ENCODE data around the gene PUS1. TPM values are rescaled to one million over a fixed set of nuclear protein-coding genes. Genes with fewer than 3 reads are reported as not detected.

The PUS1 gene
- total RNA-seq, 1 donor from 2014 or later = 22.9 TPM

GRCh38 chr12:131905630-131906091, 23.4 kb upstream of the PUS1 start:
- DNase-seq (ENCODE audit: low read depth) (no peak), FAIRE-seq (no peak)
- TF ChIP-seq, protein P1, sequence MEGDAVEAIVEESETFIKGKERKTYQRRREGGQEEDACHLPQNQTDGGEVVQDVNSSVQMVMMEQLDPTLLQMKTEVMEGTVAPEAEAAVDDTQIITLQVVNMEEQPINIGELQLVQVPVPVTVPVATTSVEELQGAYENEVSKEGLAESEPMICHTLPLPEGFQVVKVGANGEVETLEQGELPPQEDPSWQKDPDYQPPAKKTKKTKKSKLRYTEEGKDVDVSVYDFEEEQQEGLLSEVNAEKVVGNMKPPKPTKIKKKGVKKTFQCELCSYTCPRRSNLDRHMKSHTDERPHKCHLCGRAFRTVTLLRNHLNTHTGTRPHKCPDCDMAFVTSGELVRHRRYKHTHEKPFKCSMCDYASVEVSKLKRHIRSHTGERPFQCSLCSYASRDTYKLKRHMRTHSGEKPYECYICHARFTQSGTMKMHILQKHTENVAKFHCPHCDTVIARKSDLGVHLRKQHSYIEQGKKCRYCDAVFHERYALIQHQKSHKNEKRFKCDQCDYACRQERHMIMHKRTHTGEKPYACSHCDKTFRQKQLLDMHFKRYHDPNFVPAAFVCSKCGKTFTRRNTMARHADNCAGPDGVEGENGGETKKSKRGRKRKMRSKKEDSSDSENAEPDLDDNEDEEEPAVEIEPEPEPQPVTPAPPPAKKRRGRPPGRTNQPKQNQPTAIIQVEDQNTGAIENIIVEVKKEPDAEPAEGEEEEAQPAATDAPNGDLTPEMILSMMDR (IDR thresholded peaks at IDR 0.05; ENCODE audit: insufficient read depth, low read length, severe bottlenecking) = no peak
- no peaks in the 10 kb centered on the region for H3K27me3 ChIP-seq (ENCODE audit: control insufficient read depth, insufficient read depth, low read length)
- no peak overlapping the region for H3K4me3 ChIP-seq (ENCODE audit: low read depth, low read length)
- peaks cover 15% of the 10 kb centered on the region for H3K36me3 ChIP-seq (ENCODE audit: control insufficient read depth, insufficient read depth, low read length)

DNA sequence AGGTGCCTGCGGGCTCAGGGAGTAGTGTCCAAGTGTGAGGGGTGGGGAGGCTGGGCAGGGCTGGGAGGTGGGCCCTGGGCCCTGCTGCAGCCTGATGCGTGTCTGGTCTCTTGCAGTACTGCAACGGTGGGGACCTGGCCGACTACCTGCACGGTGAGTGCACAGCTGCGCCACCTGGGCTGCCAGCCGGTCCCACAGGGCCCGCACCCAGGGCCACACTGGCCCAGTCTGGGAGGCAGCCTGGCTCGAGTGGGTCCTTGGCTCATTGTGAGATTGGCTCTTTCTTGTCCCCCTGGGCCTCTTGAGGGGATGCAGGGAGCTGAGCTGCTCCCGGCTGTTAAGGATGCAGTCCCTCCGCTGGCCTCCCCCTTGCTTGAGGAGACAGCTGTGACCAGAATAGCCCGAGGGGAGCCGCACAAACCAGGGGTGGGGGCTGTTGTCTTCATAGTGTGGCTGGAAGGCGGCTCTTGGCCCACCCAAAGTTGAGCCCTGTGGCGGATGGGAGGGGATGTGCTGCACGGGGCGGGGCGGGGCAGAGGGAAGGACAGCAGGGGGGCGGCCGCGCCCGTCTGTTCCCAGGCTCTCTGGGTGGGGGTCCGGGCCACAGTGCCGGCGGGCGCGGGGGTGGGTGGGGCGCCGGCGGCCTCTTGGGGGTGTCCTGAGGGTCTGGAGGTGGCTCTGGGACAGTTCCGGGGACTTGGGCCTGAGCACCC, 21.5 kb upstream of the PUS1 start:
- peaks cover 29% of the 10 kb centered on the region for H3K36me3 ChIP-seq (ENCODE audit: control insufficient read depth, insufficient read depth, low read length)
- TF ChIP-seq, protein P1 (IDR thresholded peaks at IDR 0.05; ENCODE audit: insufficient read depth, low read length, severe bottlenecking) = no peak
- H3K4me3 ChIP-seq (ENCODE audit: low read depth, low read length) = no peak overlapping the region
- no peak for DNase-seq (ENCODE audit: low read depth)
- FAIRE-seq = no peak
- no peaks in the 10 kb centered on the region for H3K27me3 ChIP-seq (ENCODE audit: control insufficient read depth, insufficient read depth, low read length)

DNA sequence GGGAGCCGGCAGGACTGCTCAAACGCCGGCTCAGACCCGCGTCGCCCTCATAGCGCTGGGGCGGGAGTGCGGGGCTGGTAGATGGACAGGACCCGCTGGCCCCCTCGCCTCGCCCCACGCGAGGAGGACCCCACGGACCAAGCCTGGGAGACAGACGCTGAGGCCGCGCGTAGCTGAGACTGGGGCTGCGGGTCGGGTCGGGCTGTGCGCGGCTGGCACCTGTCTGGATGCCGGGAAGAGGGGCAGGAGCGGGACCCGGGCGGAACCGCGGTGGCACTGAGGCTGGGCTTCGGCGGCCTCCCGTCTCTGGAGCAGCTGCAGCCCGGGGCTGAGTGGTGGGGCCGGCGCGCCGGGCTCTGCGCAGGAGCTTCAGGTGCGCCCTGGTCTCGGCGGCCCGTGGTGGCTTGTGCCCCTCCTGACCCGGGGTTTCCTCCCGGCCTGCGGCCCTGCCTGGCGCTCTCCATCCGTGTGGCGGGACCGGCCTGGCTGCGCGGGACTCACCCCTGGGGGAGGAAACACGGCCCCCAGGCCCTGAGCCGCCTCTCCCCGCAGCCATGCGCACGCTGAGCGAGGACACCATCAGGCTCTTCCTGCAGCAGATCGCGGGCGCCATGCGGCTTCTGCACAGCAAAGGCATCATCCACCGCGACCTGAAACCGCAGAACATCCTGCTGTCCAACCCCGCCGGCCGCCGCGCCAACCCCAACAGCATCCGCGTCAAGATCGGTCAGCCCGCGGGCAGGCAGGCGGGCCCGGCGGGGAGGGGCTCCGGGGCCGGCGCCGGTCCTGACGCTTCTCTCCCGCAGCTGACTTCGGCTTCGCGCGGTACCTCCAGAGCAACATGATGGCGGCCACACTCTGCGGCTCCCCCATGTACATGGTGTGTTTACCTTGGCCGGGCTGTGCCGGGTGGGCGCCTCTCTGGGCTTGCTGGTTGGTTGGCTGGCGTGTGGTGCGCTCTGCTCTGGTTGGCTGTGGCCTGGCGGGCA, 20.7 kb upstream of the PUS1 start:
- FAIRE-seq (no peak), DNase-seq (ENCODE audit: low read depth) (no peak)
- H3K27me3 ChIP-seq (ENCODE audit: control insufficient read depth, insufficient read depth, low read length) = no peaks in the 10 kb centered on the region
- H3K4me3 ChIP-seq (ENCODE audit: low read depth, low read length) = no peak overlapping the region
- peaks cover 33% of the 10 kb centered on the region for H3K36me3 ChIP-seq (ENCODE audit: control insufficient read depth, insufficient read depth, low read length)
- TF ChIP-seq, protein P1 (IDR thresholded peaks at IDR 0.05; ENCODE audit: insufficient read depth, low read length, severe bottlenecking) = no peak

DNA sequence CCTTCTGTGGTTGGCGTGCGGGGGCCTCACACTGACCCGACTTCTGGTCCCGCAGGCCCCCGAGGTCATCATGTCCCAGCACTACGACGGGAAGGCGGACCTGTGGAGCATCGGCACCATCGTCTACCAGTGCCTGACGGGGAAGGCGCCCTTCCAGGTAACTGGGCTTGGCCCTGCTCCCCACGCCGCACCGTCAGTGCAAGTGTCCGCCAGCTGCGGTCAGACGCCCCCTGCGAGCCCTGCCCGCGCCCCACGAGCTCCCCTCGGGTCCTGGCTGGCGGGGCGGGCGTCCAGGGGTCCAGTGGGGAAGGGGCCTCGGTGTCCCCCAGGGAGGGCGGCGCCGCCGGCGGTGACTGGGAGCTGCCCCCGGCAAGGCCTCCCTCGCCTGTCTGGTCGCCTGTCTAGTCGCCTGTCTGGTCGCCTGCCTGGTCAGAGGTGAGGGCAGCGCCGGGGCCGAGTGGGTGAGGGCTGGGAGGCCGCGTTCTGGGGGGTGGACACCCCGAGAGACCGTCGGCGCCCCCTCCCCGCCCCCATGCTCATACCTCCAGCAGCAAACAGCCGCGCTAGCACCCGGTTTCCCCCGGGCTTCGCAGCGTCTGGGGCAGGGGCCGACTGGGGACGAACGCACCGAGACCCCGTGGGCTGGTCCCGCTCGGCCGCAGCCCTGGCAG, 19.9 kb upstream of the PUS1 start:
- Histone ChIP-seq H3K36me3 (ENCODE audit: control insufficient read depth, insufficient read depth, low read length) (peaks cover 35% of the 10 kb centered on the region), H3K27me3 (ENCODE audit: control insufficient read depth, insufficient read depth, low read length) (no peaks in the 10 kb centered on the region), H3K4me3 (ENCODE audit: low read depth, low read length) (no peak overlapping the region)
- FAIRE-seq = no peak
- DNase-seq (ENCODE audit: low read depth) = no peak
- TF ChIP-seq, protein P1 (IDR thresholded peaks at IDR 0.05; ENCODE audit: insufficient read depth, low read length, severe bottlenecking) = no peak

DNA sequence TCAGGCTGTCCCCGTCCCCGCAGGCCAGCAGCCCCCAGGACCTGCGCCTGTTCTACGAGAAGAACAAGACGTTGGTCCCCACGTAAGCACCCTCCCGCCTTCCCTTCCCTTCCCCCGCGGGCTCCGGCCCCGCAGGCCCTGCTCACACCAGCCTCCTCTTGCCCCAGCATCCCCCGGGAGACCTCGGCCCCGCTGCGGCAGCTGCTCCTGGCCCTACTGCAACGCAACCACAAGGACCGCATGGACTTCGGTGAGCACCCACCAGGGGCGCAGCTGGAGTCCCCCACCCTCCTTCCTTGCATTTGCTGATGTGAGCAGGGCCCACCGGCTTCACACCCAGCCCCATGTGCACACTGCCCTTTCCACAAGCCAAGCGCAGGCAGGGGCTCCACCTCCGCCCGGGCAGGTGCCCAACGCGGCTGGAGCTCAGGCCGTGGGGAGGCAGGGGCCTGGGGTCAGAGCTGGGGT, 19.3 kb upstream of the PUS1 start:
- H3K27me3 ChIP-seq (ENCODE audit: control insufficient read depth, insufficient read depth, low read length) = no peaks in the 10 kb centered on the region
- H3K36me3 ChIP-seq (ENCODE audit: control insufficient read depth, insufficient read depth, low read length) = peaks cover 38% of the 10 kb centered on the region
- no peak for FAIRE-seq
- H3K4me3 ChIP-seq (ENCODE audit: low read depth, low read length) = no peak overlapping the region
- TF ChIP-seq, protein P1 (IDR thresholded peaks at IDR 0.05; ENCODE audit: insufficient read depth, low read length, severe bottlenecking) = no peak
- no peak for DNase-seq (ENCODE audit: low read depth)
